ENCODE results near the gene LTN1.

LTN1 gene

DNA sequence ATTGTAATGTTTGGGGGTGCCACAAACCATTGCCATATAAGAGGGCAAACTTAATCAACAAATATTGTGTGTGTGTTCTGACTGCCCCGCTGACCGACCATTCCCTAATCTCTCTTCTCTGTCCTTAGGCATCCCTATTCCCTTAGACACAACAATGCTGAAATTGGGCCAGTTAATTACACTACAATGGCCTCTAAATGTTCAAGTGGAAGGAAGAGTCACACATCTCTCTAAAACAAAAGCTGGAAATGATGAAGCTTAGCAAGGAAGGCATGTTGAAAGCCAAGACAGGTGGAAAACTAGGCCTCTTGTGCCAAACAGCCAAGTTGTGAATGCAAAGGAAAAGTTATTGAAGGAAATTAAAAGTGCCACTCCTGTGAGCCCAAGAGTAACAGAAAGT, 30.2 kb downstream of the LTN1 start:
- TF ChIP-seq TAF1 (IDR thresholded peaks at IDR 0.05; ENCODE audit: borderline replicate concordance, insufficient read depth, low read length) (no peak), SIN3A (IDR thresholded peaks at IDR 0.05; ENCODE audit: borderline replicate concordance, insufficient read depth, low read length) (no peak), POLR2AphosphoS5 (IDR thresholded peaks at IDR 0.05; ENCODE audit: low read depth, low read length) (no peak), FOXP2 (optimal IDR thresholded peaks at IDR 0.05; ENCODE audit: borderline replicate concordance, extremely low read depth, extremely low read length, insufficient read depth) (no peak)
- TF ChIP-seq, protein P1, sequence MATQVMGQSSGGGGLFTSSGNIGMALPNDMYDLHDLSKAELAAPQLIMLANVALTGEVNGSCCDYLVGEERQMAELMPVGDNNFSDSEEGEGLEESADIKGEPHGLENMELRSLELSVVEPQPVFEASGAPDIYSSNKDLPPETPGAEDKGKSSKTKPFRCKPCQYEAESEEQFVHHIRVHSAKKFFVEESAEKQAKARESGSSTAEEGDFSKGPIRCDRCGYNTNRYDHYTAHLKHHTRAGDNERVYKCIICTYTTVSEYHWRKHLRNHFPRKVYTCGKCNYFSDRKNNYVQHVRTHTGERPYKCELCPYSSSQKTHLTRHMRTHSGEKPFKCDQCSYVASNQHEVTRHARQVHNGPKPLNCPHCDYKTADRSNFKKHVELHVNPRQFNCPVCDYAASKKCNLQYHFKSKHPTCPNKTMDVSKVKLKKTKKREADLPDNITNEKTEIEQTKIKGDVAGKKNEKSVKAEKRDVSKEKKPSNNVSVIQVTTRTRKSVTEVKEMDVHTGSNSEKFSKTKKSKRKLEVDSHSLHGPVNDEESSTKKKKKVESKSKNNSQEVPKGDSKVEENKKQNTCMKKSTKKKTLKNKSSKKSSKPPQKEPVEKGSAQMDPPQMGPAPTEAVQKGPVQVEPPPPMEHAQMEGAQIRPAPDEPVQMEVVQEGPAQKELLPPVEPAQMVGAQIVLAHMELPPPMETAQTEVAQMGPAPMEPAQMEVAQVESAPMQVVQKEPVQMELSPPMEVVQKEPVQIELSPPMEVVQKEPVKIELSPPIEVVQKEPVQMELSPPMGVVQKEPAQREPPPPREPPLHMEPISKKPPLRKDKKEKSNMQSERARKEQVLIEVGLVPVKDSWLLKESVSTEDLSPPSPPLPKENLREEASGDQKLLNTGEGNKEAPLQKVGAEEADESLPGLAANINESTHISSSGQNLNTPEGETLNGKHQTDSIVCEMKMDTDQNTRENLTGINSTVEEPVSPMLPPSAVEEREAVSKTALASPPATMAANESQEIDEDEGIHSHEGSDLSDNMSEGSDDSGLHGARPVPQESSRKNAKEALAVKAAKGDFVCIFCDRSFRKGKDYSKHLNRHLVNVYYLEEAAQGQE (IDR thresholded peaks at IDR 0.05; ENCODE audit: insufficient read depth in 1 of 2, low read depth in 2 of 2, low read length in 2 of 2), result no peak

GRCh38 chr21:28961927-28962326, 30.8 kb downstream of the LTN1 start:
- TF ChIP-seq SIN3A (IDR thresholded peaks at IDR 0.05; ENCODE audit: borderline replicate concordance, insufficient read depth, low read length), result no peak
- TF ChIP-seq, protein P1 (IDR thresholded peaks at IDR 0.05; ENCODE audit: insufficient read depth in 1 of 2, low read depth in 2 of 2, low read length in 2 of 2), result no peak
- no peak for TF ChIP-seq FOXP2 (optimal IDR thresholded peaks at IDR 0.05; ENCODE audit: borderline replicate concordance, extremely low read depth, extremely low read length, insufficient read depth)
- TF ChIP-seq POLR2AphosphoS5 (IDR thresholded peaks at IDR 0.05; ENCODE audit: low read depth, low read length), result no peak
- TF ChIP-seq TAF1 (IDR thresholded peaks at IDR 0.05; ENCODE audit: borderline replicate concordance, insufficient read depth, low read length), result no peak

- TF ChIP-seq, protein P1 (IDR thresholded peaks at IDR 0.05; ENCODE audit: insufficient read depth in 1 of 2, low read depth in 2 of 2, low read length in 2 of 2), result no peak
- TF ChIP-seq FOXP2 (optimal IDR thresholded peaks at IDR 0.05; ENCODE audit: borderline replicate concordance, extremely low read depth, extremely low read length, insufficient read depth) (no peak), TAF1 (IDR thresholded peaks at IDR 0.05; ENCODE audit: borderline replicate concordance, insufficient read depth, low read length) (no peak), SIN3A (IDR thresholded peaks at IDR 0.05; ENCODE audit: borderline replicate concordance, insufficient read depth, low read length) (no peak), POLR2AphosphoS5 (IDR thresholded peaks at IDR 0.05; ENCODE audit: low read depth, low read length) (no peak)
Observed at GRCh38 chr21:28960245-28960644, 32.4 kb downstream of the LTN1 start.

- TF ChIP-seq, protein P1 (IDR thresholded peaks at IDR 0.05; ENCODE audit: insufficient read depth in 1 of 2, low read depth in 2 of 2, low read length in 2 of 2), result no peak
- TF ChIP-seq FOXP2 (optimal IDR thresholded peaks at IDR 0.05; ENCODE audit: borderline replicate concordance, extremely low read depth, extremely low read length, insufficient read depth), result no peak
Observed at GRCh38 chr21:28959367-28960099, 33.1 kb downstream of the LTN1 start.

DNA sequence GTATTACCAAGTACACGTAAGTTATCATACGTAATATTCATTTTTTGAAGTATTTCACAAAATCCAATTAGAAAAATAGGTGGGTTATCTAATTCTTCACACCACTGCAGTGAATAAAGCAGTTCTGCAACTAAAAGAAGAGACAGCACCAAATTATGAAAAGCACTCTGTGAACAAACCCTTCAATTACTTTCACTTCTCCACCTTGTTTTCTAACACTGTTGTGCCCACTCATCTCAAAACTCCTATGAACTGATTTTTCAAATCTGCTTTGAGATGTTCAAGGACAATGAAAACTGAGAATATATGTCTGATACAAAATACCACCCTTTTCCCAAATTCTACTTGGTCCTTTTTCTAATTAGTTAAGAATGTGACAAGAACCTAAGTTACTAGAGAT, 39.4 kb downstream of the LTN1 start:
- TF ChIP-seq POLR2AphosphoS5 (IDR thresholded peaks at IDR 0.05; ENCODE audit: low read depth, low read length), result no peak
- TF ChIP-seq, protein P1 (IDR thresholded peaks at IDR 0.05; ENCODE audit: insufficient read depth in 1 of 2, low read depth in 2 of 2, low read length in 2 of 2), result no peak
- no peak for TF ChIP-seq TAF1 (IDR thresholded peaks at IDR 0.05; ENCODE audit: borderline replicate concordance, insufficient read depth, low read length)
- no peak for TF ChIP-seq SIN3A (IDR thresholded peaks at IDR 0.05; ENCODE audit: borderline replicate concordance, insufficient read depth, low read length)
- TF ChIP-seq FOXP2 (optimal IDR thresholded peaks at IDR 0.05; ENCODE audit: borderline replicate concordance, extremely low read depth, extremely low read length, insufficient read depth), result no peak

All from PFSK-1 (cell line).